Osteoblast (primary cell): Measurements from ENCODE around the gene GCGR. TPM values are rescaled to one million over a fixed set of nuclear protein-coding genes. Genes with fewer than 3 reads are reported as not detected.

ENCODE experiments used
- DNase-seq: peaks from one replicate; pipeline ENCODE4 v3.0.0; 2011; ENCODE audit warnings: low spot score, mixed read lengths; ENCODE audit not compliant: insufficient read length; ENCODE audit errors: missing footprints
- H2AFZ ChIP-seq: 2 replicates; pipeline ENCODE4 v1.6.0; 2011; ENCODE audit warnings: mild to moderate bottlenecking, low read length
- H3K27ac ChIP-seq: 2 replicates; pipeline ENCODE4 v1.5.1; 2011; ENCODE audit warnings: mild to moderate bottlenecking, low read depth, low read length, moderate library complexity
- H3K27me3 ChIP-seq: 2 replicates; pipeline ENCODE4 v1.6.0; 2012; ENCODE audit warnings: mild to moderate bottlenecking, control low read depth, inconsistent platforms, low read length, moderate library complexity; ENCODE audit not compliant: insufficient read depth
- H3K36me3 ChIP-seq: 2 replicates; pipeline ENCODE4 v1.5.1; 2011; ENCODE audit warnings: mild to moderate bottlenecking, low read length, control low read depth, moderate library complexity; ENCODE audit not compliant: insufficient read depth
- H3K4me1 ChIP-seq: 2 replicates; pipeline ENCODE4 v1.5.1; 2011; ENCODE audit warnings: mild to moderate bottlenecking, low read length, control low read depth, moderate library complexity; ENCODE audit not compliant: insufficient read depth
- H3K4me2 ChIP-seq: 2 replicates; pipeline ENCODE4 v1.6.0; 2011; ENCODE audit warnings: mild to moderate bottlenecking, low read length; ENCODE audit not compliant: insufficient read depth
- H3K4me3 ChIP-seq: fragments of 200-600 bp; sonication (generic); 3 replicates; pipeline ENCODE4 v1.5.1; 2012; ENCODE audit warnings: mild to moderate bottlenecking, low read length, inconsistent platforms; ENCODE audit not compliant: insufficient read depth
- H3K79me2 ChIP-seq: 2 replicates; pipeline ENCODE4 v1.6.0; 2012; ENCODE audit warnings: mild to moderate bottlenecking, low read length, control low read depth, inconsistent platforms; ENCODE audit not compliant: insufficient read depth
- H3K9me3 ChIP-seq: 2 replicates; pipeline ENCODE4 v1.5.1; 2011; ENCODE audit warnings: low read depth, low read length, control low read depth
- H4K20me1 ChIP-seq: 2 replicates; pipeline ENCODE4 v1.6.0; 2012; ENCODE audit warnings: mild to moderate bottlenecking, low read length, control low read depth; ENCODE audit not compliant: insufficient read depth
- total RNA-seq: library from RNA; depleted of rRNA; stranded (reverse); fragments of >200 nt; gene quantifications from 2 replicates; pipeline ENCODE4 v1.2.3, GENCODE V29; 2012
- TF ChIP-seq, protein P1 (sequence below): IDR thresholded peaks from 2 replicates; pipeline ENCODE4 v1.5.1; 2011; ENCODE audit warnings: mild to moderate bottlenecking, low read depth, low read length, moderate library complexity; ENCODE audit errors: extremely low read depth

Gene GCGR
- total RNA-seq, 1 donor, result under 0.01 TPM

DNA sequence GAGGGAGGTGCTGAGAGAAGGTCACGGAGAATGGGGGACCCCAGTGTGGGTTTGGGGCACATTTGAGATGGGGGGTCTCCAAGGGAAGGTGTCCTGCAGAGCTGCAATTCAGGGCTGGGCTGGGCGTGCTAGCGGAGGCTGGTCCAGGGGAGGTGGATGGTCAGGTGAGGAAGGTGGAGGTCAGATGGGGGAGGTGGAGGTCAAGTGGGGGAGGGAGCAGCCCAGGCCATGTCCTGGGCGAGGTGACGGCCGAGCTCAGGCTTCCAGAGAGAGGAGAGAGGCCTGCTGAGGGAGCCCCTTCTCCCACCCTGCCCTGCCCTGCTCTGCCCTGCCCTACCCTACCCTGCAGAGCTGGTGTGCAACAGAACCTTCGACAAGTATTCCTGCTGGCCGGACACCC lies 6.5 kb downstream of the GCGR start:
- TF ChIP-seq, protein P1, sequence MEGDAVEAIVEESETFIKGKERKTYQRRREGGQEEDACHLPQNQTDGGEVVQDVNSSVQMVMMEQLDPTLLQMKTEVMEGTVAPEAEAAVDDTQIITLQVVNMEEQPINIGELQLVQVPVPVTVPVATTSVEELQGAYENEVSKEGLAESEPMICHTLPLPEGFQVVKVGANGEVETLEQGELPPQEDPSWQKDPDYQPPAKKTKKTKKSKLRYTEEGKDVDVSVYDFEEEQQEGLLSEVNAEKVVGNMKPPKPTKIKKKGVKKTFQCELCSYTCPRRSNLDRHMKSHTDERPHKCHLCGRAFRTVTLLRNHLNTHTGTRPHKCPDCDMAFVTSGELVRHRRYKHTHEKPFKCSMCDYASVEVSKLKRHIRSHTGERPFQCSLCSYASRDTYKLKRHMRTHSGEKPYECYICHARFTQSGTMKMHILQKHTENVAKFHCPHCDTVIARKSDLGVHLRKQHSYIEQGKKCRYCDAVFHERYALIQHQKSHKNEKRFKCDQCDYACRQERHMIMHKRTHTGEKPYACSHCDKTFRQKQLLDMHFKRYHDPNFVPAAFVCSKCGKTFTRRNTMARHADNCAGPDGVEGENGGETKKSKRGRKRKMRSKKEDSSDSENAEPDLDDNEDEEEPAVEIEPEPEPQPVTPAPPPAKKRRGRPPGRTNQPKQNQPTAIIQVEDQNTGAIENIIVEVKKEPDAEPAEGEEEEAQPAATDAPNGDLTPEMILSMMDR, result no peak
- H3K36me3 ChIP-seq, result no peaks in the 10 kb centered on the region
- H3K4me2 ChIP-seq, result no peak overlapping the region
- DNase-seq, result no peak
- H3K79me2 ChIP-seq, result no peaks in the 10 kb centered on the region
- H3K4me3 ChIP-seq, result no peak overlapping the region
- no peaks in the 10 kb centered on the region for H3K9me3 ChIP-seq
- H3K27me3 ChIP-seq, result peaks cover 32% of the 10 kb centered on the region
- no peaks in the 10 kb centered on the region for H3K4me1 ChIP-seq
- no peak overlapping the region for H2AFZ ChIP-seq
- H3K27ac ChIP-seq, result no peak overlapping the region
- no peaks in the 10 kb centered on the region for H4K20me1 ChIP-seq

DNA sequence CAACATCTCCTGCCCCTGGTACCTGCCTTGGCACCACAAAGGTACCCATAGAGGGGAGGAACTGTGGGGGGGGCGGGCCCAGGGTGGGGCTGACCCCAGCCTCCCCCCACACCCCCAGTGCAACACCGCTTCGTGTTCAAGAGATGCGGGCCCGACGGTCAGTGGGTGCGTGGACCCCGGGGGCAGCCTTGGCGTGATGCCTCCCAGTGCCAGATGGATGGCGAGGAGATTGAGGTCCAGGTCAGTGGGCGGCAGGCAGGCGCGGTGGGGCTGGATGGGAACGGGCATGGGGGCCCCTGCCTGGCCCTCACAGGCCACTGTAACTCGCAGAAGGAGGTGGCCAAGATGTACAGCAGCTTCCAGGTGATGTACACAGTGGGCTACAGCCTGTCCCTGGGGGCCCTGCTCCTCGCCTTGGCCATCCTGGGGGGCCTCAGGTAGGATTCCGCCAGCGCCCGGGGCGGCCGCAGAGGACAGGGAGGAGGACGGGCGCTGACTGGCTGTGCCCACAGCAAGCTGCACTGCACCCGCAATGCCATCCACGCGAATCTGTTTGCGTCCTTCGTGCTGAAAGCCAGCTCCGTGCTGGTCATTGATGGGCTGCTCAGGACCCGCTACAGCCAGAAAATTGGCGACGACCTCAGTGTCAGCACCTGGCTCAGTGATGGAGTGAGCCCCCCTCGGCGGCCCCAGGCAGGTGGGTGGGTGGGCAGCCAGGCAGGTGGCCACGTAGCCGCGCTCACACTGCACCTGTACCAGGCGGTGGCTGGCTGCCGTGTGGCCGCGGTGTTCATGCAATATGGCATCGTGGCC lies 7.1 kb downstream of the GCGR start:
- H3K27ac ChIP-seq, result no peak overlapping the region
- no peaks in the 10 kb centered on the region for H3K4me1 ChIP-seq
- H2AFZ ChIP-seq, result no peak overlapping the region
- no peaks in the 10 kb centered on the region for H3K79me2 ChIP-seq
- TF ChIP-seq, protein P1, result no peak
- no peaks in the 10 kb centered on the region for H3K36me3 ChIP-seq
- no peak overlapping the region for H3K4me3 ChIP-seq
- no peak overlapping the region for H3K4me2 ChIP-seq
- peaks cover 28% of the 10 kb centered on the region for H3K27me3 ChIP-seq
- DNase-seq, result no peak
- no peaks in the 10 kb centered on the region for H3K9me3 ChIP-seq
- no peaks in the 10 kb centered on the region for H4K20me1 ChIP-seq

DNA sequence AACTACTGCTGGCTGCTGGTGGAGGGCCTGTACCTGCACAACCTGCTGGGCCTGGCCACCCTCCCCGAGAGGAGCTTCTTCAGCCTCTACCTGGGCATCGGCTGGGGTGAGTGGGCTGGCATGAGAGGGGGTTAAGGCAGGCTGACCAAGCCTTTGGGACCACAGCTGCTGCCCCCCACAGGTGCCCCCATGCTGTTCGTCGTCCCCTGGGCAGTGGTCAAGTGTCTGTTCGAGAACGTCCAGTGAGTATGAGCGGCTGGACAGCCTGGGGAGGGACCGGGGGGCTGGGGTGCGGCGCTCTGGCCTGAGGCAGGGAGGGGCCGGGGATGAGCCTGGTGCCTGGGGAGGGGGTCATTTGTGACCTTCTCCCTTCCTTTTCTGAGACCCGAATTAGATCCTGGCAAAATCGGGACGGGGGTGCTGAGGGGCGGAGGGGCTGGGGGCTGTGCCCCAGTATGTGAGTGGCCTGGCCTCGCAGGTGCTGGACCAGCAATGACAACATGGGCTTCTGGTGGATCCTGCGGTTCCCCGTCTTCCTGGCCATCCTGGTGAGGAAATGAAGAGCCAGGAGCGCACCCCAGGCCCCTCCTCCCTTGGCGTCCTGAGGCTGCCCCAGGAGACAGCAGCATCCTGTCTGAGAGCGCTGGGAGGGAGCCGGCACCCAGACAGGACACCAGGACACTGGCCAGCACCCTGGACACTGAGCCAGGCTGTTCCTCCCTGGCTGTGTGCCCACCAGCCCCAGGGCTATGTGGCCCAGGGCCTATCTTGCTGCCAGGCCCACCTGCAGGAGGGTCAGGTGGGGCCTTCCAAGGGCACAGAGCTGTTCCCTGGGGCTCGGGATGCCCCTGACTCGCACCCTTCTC lies 8.0 kb downstream of the GCGR start:
- H3K36me3 ChIP-seq, result no peaks in the 10 kb centered on the region
- no peak overlapping the region for H3K27ac ChIP-seq
- peaks cover 19% of the 10 kb centered on the region for H3K27me3 ChIP-seq
- H3K4me3 ChIP-seq, result no peak overlapping the region
- DNase-seq, result no peak
- H3K79me2 ChIP-seq, result no peaks in the 10 kb centered on the region
- H3K9me3 ChIP-seq, result no peaks in the 10 kb centered on the region
- H3K4me2 ChIP-seq, result no peak overlapping the region
- TF ChIP-seq, protein P1, result no peak
- H2AFZ ChIP-seq, result no peak overlapping the region
- H3K4me1 ChIP-seq, result no peaks in the 10 kb centered on the region
- H4K20me1 ChIP-seq, result no peaks in the 10 kb centered on the region
